ENCODE data around the gene LAT.

LAT gene

GRCh38 chr16:29007730-29008593, 23.1 kb downstream of the LAT start:
- DNase-seq (ENCODE audit: extremely low read depth in 1 of 2, low read depth in 1 of 2), result peak; percentile 35 to 37

DNA sequence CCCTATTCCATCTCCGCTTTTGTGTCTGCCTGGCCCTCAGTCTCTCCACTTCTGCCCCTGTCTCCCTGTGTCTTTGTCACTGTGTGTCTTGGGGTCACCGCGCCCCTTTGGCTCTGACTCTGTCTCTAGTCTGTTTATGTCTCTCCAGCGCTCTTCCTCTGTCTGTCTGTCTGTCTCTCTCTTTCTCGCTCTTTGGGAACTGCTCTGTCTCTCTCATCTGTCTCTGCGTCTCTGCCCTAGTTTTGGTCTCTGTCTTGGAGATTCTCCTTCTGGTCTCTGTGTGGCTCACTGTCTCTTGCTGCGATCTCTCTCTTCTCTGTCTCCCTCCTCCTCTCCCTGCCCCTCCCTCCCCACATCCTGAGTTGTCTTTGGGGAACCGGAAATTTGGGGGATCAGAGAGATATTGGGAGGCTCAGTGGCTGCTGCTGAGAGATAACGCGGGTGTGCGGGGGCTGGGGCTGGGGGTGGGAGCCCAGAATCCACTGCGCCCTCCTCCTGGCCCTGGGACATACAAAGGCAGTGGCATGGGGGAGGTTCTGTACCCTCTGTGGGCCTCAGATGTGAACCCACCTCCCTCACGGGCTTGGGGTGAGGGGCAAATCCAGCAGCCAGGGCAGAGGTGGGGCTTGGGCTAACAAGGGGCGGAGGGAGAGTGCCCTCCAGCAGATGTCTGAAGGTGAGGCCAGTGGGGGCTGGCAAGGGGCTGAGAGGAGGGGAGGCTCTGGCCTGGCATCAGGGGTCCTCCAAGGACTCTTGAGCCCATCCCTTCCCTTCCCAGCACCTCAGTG, 24.4 kb downstream of the LAT start:
- DNase-seq (ENCODE audit: extremely low read depth in 1 of 2, low read depth in 1 of 2), result no peak

DNA sequence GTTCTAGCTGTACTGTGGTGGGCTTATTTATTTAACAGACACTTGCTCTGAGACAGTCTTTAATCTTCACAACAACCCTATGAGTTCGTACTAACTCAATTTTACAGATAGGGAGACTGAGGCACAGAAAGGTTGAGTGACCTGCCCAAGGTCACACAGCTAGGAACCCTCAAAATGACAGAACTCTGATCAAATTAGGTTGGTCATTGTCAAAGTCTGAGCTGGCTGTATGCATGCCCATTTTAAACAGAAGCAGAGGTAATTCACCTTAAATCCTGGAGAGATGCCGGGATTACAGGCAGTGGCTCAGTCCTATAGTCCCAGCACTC, 24.9 kb downstream of the LAT start:
- DNase-seq (ENCODE audit: extremely low read depth in 1 of 2, low read depth in 1 of 2), result no peak

- no peak for DNase-seq (ENCODE audit: extremely low read depth in 1 of 2, low read depth in 1 of 2)
Measured at GRCh38 chr16:29011112-29011511, 26.3 kb downstream of the LAT start.

- DNase-seq (ENCODE audit: extremely low read depth in 1 of 2, low read depth in 1 of 2), result no peak
Measured at GRCh38 chr16:29011851-29012250, 27.0 kb downstream of the LAT start.

DNA sequence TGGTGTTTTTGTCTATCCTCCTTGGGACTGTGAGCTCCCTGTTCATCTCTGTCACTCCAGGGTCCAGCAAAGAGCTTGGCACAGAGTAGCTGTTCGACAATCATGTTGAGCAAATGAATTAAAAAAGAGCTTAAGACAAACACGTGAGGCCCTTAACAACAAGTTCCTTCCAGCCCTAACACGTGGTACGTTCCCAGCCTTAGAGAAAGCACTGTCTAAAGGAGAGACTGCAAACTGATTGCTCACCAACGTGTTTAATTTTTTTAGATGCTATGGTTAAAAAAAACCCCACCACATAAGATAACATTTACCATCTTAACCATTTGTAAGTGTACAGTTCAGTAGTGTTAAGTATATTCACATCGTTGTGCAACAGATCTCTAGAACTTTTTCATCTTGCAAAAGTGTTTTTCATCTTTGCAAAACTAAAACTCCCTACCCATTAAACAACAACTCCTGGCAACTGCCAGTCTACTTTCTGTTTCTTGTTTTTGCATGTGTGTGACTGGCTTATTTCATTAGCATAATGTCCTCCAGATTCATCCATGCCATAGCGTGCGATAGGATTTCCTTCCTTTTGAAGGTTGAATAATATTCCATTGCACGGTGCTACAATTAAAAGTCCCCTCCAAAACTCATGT, 28.2 kb downstream of the LAT start:
- no peak for DNase-seq (ENCODE audit: extremely low read depth in 1 of 2, low read depth in 1 of 2)

DNA sequence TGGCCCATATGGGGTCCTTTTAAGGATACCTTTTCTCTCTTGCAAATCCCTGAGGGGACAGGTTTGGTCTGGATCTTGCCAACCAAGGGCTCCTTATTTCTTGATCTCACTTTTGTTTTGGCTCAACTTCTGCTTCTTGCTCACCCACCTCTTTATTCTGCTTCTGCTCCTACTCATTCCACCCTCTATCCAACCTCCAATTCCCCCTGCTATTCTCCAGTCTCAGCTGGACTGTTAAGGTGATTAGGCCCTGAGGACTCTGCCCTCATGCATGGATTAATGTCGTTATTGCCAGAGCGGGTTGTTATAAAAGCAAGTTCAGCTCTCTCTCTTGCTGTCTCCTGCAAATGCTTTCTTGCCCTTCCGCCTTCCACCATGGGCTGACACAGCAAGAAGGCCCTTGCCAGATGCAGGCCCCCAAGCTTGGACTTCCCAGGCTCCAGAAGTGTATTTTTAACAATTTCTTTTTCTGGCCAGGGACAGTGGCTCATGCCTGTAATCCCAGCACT, 29.8 kb downstream of the LAT start:
- no peak for DNase-seq (ENCODE audit: extremely low read depth in 1 of 2, low read depth in 1 of 2)

DNA sequence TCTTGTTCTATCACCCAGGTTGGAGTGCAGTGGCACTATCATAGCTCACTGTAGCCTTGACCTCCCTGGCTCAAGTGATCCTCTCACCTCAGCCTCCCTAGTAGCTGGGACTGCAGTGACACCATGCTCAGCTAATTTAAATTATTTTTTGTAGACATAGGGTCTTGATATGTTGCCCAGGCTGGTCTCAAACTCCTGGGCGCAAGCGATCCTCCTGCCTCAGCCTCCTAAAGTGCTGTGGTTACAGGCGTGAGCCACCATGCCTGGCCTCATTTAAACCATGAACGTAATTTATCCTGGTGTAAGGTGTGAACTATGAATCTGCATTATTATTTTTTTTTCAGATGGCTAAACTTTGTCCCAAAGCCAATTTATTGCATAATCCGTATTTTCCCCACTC, 37.3 kb downstream of the LAT start:
- DNase-seq (ENCODE audit: extremely low read depth in 1 of 2, low read depth in 1 of 2), result no peak

- DNase-seq (ENCODE audit: extremely low read depth in 1 of 2, low read depth in 1 of 2), result no peak
Measured at GRCh38 chr16:29023279-29024277, 38.7 kb downstream of the LAT start.

- DNase-seq (ENCODE audit: extremely low read depth in 1 of 2, low read depth in 1 of 2), result no peak
Measured at GRCh38 chr16:29024278-29024677, 39.4 kb downstream of the LAT start.

DNA sequence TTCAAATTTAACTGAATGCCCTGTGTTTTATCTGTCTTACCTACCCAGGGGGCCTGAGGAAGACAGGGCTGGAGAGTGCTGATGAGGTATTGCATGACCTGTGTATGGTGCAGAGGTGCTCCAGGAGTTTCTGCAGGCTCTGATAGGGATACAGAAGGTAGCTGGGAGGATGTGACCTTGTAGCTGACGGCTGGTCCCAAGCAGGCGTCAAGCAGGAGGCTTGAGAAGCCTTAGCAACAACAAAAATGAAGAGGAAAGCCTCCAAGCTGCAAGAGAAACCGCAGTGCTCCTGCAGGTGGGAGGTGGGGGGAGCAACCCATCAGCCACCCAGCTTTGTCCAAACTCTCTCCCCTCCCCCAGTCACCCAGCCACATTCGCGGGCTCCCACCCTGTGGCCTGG, 40.4 kb downstream of the LAT start:
- DNase-seq (ENCODE audit: extremely low read depth in 1 of 2, low read depth in 1 of 2), result no peak

- no peak for DNase-seq (ENCODE audit: extremely low read depth in 1 of 2, low read depth in 1 of 2)
Measured at GRCh38 chr16:29025735-29026134, 40.9 kb downstream of the LAT start.

DNA sequence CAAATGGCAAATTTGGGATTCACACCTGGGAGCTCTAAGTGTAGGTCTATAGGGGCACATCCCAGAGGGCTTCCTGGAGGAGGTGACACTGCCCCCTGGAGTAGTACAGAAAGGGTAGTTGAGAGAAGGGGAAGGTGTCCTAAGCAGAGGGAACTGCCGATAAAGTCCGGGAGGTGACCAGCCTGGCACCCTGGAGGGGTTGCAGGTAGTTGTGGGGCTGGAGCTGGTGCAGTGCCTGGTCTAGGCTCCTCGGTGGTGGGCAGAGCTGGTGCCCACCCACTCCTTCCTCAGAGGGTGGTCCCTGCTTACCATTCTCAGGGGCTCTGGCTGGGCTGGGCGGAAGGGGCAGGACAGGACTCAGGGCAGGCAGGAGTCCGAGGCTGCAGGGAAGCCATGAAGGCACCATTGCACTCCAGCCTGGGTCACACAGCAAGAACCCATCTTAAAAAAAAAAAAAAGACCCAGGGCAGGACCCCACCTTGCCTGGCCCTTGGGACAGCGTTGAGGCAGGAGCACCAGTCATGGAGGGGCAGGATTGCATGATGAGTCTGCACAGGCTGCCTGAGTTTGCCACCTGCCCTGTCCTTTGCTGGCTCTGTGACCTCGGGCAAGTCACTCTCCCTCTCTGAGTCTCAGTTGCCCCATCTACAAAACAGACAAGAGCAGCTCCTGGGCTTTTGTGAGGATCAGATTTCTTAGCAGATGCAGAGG, 43.8 kb downstream of the LAT start:
- DNase-seq (ENCODE audit: extremely low read depth in 1 of 2, low read depth in 1 of 2), result no peak

- peak; percentile 66 for DNase-seq (ENCODE audit: extremely low read depth in 1 of 2, low read depth in 1 of 2)
Measured at GRCh38 chr16:29029168-29029994, 44.5 kb downstream of the LAT start.

GRCh38 chr16:29030086-29030840, 45.4 kb downstream of the LAT start:
- DNase-seq (ENCODE audit: extremely low read depth in 1 of 2, low read depth in 1 of 2), result no peak

Data from activated CD8-positive, alpha-beta memory T cell treated with anti-CD3 and anti-CD28 coated beads for 1 hour (primary cell).